ENCODE measurements around the gene HMGCS1.

Gene HMGCS1

DNA sequence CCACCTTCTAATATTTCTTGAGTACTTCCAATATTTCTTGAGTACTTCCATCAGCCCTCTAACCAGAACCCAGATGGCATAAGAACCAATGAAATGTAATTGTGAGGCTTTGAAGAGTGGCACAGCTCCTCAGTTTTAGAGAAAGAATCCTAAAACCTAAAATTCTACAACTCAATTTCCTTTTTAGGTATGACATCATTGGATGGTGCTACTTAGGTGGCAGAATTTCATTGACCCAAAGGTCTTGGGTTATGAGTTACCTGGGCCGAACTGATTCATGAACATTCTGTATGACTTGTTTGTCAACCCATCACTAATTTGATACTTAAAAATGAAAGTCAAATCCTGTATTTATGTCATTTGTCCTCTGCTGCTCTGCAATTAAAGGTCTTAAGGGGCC, 13.1 kb downstream of the HMGCS1 start:
- peaks cover 11% of the 10 kb centered on the region; the same call in 1 of the 2 replicates for H3K4me1 ChIP-seq (ENCODE audit: control insufficient read depth, insufficient read depth, low read length)
- no peaks in the 10 kb centered on the region for H3K27me3 ChIP-seq (ENCODE audit: control insufficient read depth, insufficient read depth, low read length)
- no peak overlapping the region for H3K4me3 ChIP-seq (ENCODE audit: low read depth, low read length)
- peaks cover 95% of the 10 kb centered on the region for H3K36me3 ChIP-seq (ENCODE audit: control insufficient read depth, insufficient read depth, low read length)
- H3K9me3 ChIP-seq (ENCODE audit: control insufficient read depth, insufficient read depth, low read depth, low read length) = no peaks in the 10 kb centered on the region
- no peak overlapping the region for H3K27ac ChIP-seq (ENCODE audit: low read depth, low read length)
- no peak overlapping the region for H3K9ac ChIP-seq (ENCODE audit: low read length)

DNA sequence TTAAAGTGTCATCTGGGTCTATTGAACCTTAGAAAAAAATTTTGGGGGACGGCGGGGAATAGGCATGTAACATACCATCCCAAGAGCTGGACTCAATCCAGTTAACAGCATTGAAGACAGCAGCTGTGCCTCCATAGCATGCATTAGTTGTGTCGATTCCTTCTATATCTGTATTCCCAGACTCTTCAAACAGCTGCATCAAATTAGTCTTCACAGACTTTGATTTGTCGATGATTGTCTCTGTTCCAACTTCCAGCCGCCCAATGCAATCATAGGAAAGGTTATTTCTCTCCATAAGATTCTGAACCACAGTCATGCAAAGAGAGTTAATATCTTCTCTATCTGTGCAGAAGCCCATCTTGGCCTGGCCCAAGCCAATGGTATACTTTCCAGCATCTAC, 14.8 kb downstream of the HMGCS1 start:
- H3K9ac ChIP-seq (ENCODE audit: low read length) = no peak overlapping the region
- H3K27me3 ChIP-seq (ENCODE audit: control insufficient read depth, insufficient read depth, low read length) = no peaks in the 10 kb centered on the region
- H3K9me3 ChIP-seq (ENCODE audit: control insufficient read depth, insufficient read depth, low read depth, low read length) = no peaks in the 10 kb centered on the region
- peaks cover 9% of the 10 kb centered on the region; the same call in 1 of the 2 replicates for H3K4me1 ChIP-seq (ENCODE audit: control insufficient read depth, insufficient read depth, low read length)
- no peak overlapping the region for H3K4me3 ChIP-seq (ENCODE audit: low read depth, low read length)
- peaks cover 96% of the 10 kb centered on the region for H3K36me3 ChIP-seq (ENCODE audit: control insufficient read depth, insufficient read depth, low read length)
- H3K27ac ChIP-seq (ENCODE audit: low read depth, low read length) = no peak overlapping the region

GRCh38 chr5:43296835-43297234, 16.4 kb downstream of the HMGCS1 start:
- Histone ChIP-seq H3K9ac (ENCODE audit: low read length) (no peak overlapping the region), H3K4me1 (ENCODE audit: control insufficient read depth, insufficient read depth, low read length) (no peaks in the 10 kb centered on the region; the same call in 1 of the 2 replicates), H3K4me3 (ENCODE audit: low read depth, low read length) (no peak overlapping the region), H3K9me3 (ENCODE audit: control insufficient read depth, insufficient read depth, low read depth, low read length) (no peaks in the 10 kb centered on the region), H3K27me3 (ENCODE audit: control insufficient read depth, insufficient read depth, low read length) (no peaks in the 10 kb centered on the region), H3K36me3 (ENCODE audit: control insufficient read depth, insufficient read depth, low read length) (peaks cover 97% of the 10 kb centered on the region), H3K27ac (ENCODE audit: low read depth, low read length) (no peak overlapping the region)

DNA sequence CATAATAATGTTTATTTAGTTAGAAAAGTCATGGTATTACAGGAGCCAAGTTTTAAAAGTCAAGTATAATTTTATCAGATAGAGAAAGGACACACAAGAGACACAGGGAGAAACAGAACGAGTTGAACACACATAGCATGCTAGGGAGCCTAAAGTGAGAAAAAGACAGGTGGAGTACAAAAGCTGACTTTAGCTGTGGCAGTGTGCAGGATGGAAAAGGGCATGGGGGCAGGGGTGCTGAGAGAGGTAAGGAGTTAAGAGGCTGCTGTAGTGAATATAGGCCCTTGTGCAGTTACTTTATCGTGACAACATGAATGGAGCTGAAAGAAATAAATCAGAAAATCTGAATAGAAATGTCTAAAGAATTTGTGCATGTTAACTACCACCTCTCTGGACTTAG, 18.0 kb downstream of the HMGCS1 start:
- Histone ChIP-seq H3K36me3 (ENCODE audit: control insufficient read depth, insufficient read depth, low read length) (peaks cover 98% of the 10 kb centered on the region), H3K9ac (ENCODE audit: low read length) (no peak overlapping the region), H3K27ac (ENCODE audit: low read depth, low read length) (no peak overlapping the region), H3K4me3 (ENCODE audit: low read depth, low read length) (no peak overlapping the region), H3K4me1 (ENCODE audit: control insufficient read depth, insufficient read depth, low read length) (no peaks in the 10 kb centered on the region), H3K9me3 (ENCODE audit: control insufficient read depth, insufficient read depth, low read depth, low read length) (no peaks in the 10 kb centered on the region), H3K27me3 (ENCODE audit: control insufficient read depth, insufficient read depth, low read length) (no peaks in the 10 kb centered on the region)

DNA sequence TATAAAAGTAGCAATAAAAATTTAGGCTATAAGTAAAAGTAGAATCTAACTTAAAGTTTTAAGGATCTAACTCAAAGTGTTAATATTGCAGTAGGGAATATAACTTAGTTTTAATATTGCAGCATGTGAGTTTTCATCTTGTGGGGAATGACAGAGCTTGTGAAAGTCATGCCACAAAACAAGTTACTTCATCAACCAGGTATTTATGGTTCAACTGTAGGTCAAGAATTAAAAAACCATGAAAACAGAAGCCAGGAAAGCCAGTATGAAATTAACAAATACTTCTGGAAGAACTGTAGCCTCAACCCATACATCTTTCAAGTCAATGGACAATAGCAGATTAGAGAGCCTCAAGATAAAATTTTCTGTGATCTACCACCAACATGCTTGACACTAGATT, 19.0 kb downstream of the HMGCS1 start:
- peaks cover 100% of the 10 kb centered on the region for H3K36me3 ChIP-seq (ENCODE audit: control insufficient read depth, insufficient read depth, low read length)

GRCh38 chr5:43290726-43291125, 22.5 kb downstream of the HMGCS1 start:
- no peak overlapping the region for H3K27ac ChIP-seq (ENCODE audit: low read depth, low read length)
- no peaks in the 10 kb centered on the region for H3K27me3 ChIP-seq (ENCODE audit: control insufficient read depth, insufficient read depth, low read length)
- peaks cover 91% of the 10 kb centered on the region for H3K36me3 ChIP-seq (ENCODE audit: control insufficient read depth, insufficient read depth, low read length)
- no peak overlapping the region for H3K9ac ChIP-seq (ENCODE audit: low read length)
- H3K4me1 ChIP-seq (ENCODE audit: control insufficient read depth, insufficient read depth, low read length) = no peaks in the 10 kb centered on the region
- H3K4me3 ChIP-seq (ENCODE audit: low read depth, low read length) = no peak overlapping the region
- H3K9me3 ChIP-seq (ENCODE audit: control insufficient read depth, insufficient read depth, low read depth, low read length) = no peaks in the 10 kb centered on the region

More for the DNA sequence above, 19.0 kb downstream of the HMGCS1 start:
- no peak overlapping the region for H3K27ac ChIP-seq (ENCODE audit: low read depth, low read length)
- no peaks in the 10 kb centered on the region for H3K9me3 ChIP-seq (ENCODE audit: control insufficient read depth, insufficient read depth, low read depth, low read length)
- no peaks in the 10 kb centered on the region for H3K4me1 ChIP-seq (ENCODE audit: control insufficient read depth, insufficient read depth, low read length)
- no peak overlapping the region for H3K4me3 ChIP-seq (ENCODE audit: low read depth, low read length)
- no peak overlapping the region for H3K9ac ChIP-seq (ENCODE audit: low read length)
- H3K27me3 ChIP-seq (ENCODE audit: control insufficient read depth, insufficient read depth, low read length) = no peaks in the 10 kb centered on the region

- Histone ChIP-seq H3K9me3 (ENCODE audit: control insufficient read depth, insufficient read depth, low read depth, low read length) (no peaks in the 10 kb centered on the region), H3K27ac (ENCODE audit: low read depth, low read length) (no peak overlapping the region), H3K4me3 (ENCODE audit: low read depth, low read length) (no peak overlapping the region), H3K9ac (ENCODE audit: low read length) (no peak overlapping the region), H3K36me3 (ENCODE audit: control insufficient read depth, insufficient read depth, low read length) (peaks cover 67% of the 10 kb centered on the region), H3K4me1 (ENCODE audit: control insufficient read depth, insufficient read depth, low read length) (no peaks in the 10 kb centered on the region), H3K27me3 (ENCODE audit: control insufficient read depth, insufficient read depth, low read length) (no peaks in the 10 kb centered on the region)
Observed at GRCh38 chr5:43288269-43288831, 24.9 kb downstream of the HMGCS1 start.

DNA sequence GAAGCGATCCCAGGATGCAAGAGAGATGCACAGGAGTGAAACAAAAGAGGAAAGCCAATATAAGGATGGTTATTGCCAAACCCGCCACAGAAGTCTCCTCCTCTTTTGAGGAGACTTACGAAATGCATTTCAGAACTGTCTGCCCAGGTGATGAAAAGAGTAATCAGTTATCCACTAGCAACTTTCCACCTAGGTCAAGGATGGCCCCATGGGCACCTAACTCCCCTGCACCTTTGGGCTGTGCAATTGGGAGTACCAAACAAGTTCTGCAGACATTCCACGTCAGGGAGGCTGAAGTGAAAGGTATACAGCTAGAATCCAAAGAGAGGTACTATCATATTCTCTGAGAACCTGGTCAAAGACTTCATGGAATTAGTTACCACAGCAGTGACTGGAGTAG, 25.7 kb downstream of the HMGCS1 start:
- peaks cover 59% of the 10 kb centered on the region for H3K36me3 ChIP-seq (ENCODE audit: control insufficient read depth, insufficient read depth, low read length)
- no peaks in the 10 kb centered on the region for H3K4me1 ChIP-seq (ENCODE audit: control insufficient read depth, insufficient read depth, low read length)
- H3K27ac ChIP-seq (ENCODE audit: low read depth, low read length) = no peak overlapping the region
- H3K27me3 ChIP-seq (ENCODE audit: control insufficient read depth, insufficient read depth, low read length) = no peaks in the 10 kb centered on the region
- no peaks in the 10 kb centered on the region for H3K9me3 ChIP-seq (ENCODE audit: control insufficient read depth, insufficient read depth, low read depth, low read length)
- no peak overlapping the region for H3K4me3 ChIP-seq (ENCODE audit: low read depth, low read length)
- H3K9ac ChIP-seq (ENCODE audit: low read length) = no peak overlapping the region

DNA sequence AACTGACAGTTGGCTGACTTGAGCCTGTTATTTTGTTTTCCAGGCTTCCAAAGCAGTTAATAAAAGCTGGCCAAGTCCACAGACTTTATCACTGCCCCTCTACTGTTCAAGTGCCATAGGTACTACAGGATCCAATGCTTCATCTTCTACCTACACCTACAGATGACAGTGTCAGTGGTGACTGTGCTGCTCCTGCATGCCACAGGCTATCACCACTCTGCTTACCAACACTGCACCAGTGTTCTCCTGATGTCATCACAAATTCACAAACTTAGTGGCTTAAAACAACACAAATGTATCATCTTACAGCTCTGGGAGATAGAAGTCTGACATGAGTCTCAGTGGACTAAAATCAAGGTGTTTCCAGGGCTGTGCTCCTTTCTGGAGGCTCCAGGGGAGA, 26.6 kb downstream of the HMGCS1 start:
- no peaks in the 10 kb centered on the region for H3K4me1 ChIP-seq (ENCODE audit: control insufficient read depth, insufficient read depth, low read length)
- H3K36me3 ChIP-seq (ENCODE audit: control insufficient read depth, insufficient read depth, low read length) = peaks cover 50% of the 10 kb centered on the region
- H3K9ac ChIP-seq (ENCODE audit: low read length) = no peak overlapping the region
- H3K9me3 ChIP-seq (ENCODE audit: control insufficient read depth, insufficient read depth, low read depth, low read length) = no peaks in the 10 kb centered on the region
- no peak overlapping the region for H3K4me3 ChIP-seq (ENCODE audit: low read depth, low read length)
- H3K27ac ChIP-seq (ENCODE audit: low read depth, low read length) = no peak overlapping the region
- no peaks in the 10 kb centered on the region for H3K27me3 ChIP-seq (ENCODE audit: control insufficient read depth, insufficient read depth, low read length)

DNA sequence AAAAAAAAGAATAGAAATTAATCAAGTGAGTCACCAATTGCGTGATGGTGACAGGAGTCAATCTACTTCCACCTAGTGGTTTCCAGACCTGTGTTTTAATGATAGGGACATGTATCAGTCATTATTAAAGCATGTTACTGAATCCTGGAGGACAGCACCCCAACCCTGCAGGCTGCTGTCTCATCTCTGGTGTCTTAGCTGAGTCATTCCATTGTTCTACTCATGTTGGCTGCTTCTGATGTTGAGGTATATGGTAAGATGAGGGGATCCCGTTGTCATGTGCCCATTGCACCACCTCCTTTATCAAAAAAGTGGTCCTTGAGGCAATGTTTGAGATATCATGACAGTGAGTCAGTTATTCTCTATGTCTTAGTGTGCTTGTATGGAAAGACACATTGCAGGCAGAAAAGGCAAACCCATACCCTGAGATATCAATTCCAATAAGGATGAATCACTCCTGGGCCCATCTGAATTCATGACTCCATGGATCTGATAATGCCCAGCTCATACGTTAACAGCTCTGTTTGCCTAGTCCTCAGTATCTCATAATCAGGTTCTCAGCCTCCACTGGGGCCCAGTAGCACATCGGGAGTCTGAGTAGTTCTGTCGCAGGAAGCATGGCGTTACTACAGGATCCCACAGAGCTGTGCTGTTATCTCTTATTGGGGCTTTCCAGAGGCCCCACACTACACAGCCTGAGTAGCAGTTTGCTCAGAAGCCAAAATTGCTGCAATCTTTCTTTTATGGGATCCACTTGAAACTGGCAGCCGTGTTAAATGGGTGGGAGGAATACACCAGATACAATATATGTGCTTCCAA, 31.2 kb downstream of the HMGCS1 start:
- H3K27ac ChIP-seq (ENCODE audit: low read depth, low read length) = no peak overlapping the region
- H3K9ac ChIP-seq (ENCODE audit: low read length) = no peak overlapping the region
- H3K4me1 ChIP-seq (ENCODE audit: control insufficient read depth, insufficient read depth, low read length) = no peaks in the 10 kb centered on the region

GRCh38 chr5:43279548-43280274, 33.5 kb downstream of the HMGCS1 start:
- Histone ChIP-seq H3K4me3 (ENCODE audit: low read depth, low read length) (no peak overlapping the region), H3K36me3 (ENCODE audit: control insufficient read depth, insufficient read depth, low read length) (no peaks in the 10 kb centered on the region), H3K4me1 (ENCODE audit: control insufficient read depth, insufficient read depth, low read length) (no peaks in the 10 kb centered on the region), H3K27ac (ENCODE audit: low read depth, low read length) (no peak overlapping the region), H3K27me3 (ENCODE audit: control insufficient read depth, insufficient read depth, low read length) (no peaks in the 10 kb centered on the region), H3K9ac (ENCODE audit: low read length) (no peak overlapping the region), H3K9me3 (ENCODE audit: control insufficient read depth, insufficient read depth, low read depth, low read length) (no peaks in the 10 kb centered on the region)

More for the DNA sequence above, 31.2 kb downstream of the HMGCS1 start:
- H3K9me3 ChIP-seq (ENCODE audit: control insufficient read depth, insufficient read depth, low read depth, low read length) = no peaks in the 10 kb centered on the region
- H3K4me3 ChIP-seq (ENCODE audit: low read depth, low read length) = no peak overlapping the region
- H3K36me3 ChIP-seq (ENCODE audit: control insufficient read depth, insufficient read depth, low read length) = peaks cover 4% of the 10 kb centered on the region; the same call in 1 of the 2 replicates
- H3K27me3 ChIP-seq (ENCODE audit: control insufficient read depth, insufficient read depth, low read length) = no peaks in the 10 kb centered on the region

Measured in HUES6 (cell line).